Keratinocyte (primary cell): ENCODE data around the gene HMGCS2. TPM values are rescaled to one million over a fixed set of nuclear protein-coding genes. Genes with fewer than 3 reads are reported as not detected.

ENCODE experiments used
- DNase-seq: peaks from one replicate; pipeline ENCODE4 v3.0.0-alpha.2; 2011; ENCODE audit warnings: low read depth, missing footprints, low spot score
- FAIRE-seq: peaks from 2 replicates; lab custom pipeline; 2011; peaks lifted over from hg19 to GRCh38; lab: Jason Lieb, UNC
- H2AFZ ChIP-seq: 2 replicates; pipeline ENCODE4 v1.6.0; 2012; ENCODE audit warnings: low read length, control low read depth, inconsistent platforms; ENCODE audit not compliant: control insufficient read depth
- H3K27ac ChIP-seq: 2 replicates; pipeline ENCODE4 v1.5.1; 2011; ENCODE audit warnings: low read length; ENCODE audit not compliant: control insufficient read depth, insufficient read depth
- H3K27me3 ChIP-seq: 3 replicates; pipeline ENCODE4 v1.6.0; 2011; ENCODE audit warnings: low read length; ENCODE audit not compliant: control insufficient read depth, insufficient read depth; ENCODE audit errors: extremely low read depth
- H3K36me3 ChIP-seq, 2 experiments: 2 replicates in 1 of 2; 3 replicates in 1 of 2; pipeline ENCODE4 v1.5.1; 2011; ENCODE audit warnings: low read length in 2 of 2, mild to moderate bottlenecking in 1 of 2; ENCODE audit not compliant: control insufficient read depth in 2 of 2, insufficient read depth in 2 of 2; ENCODE audit errors: extremely low read depth in 1 of 2
- H3K4me1 ChIP-seq: 3 replicates; pipeline ENCODE4 v1.5.1; 2011; ENCODE audit warnings: low read length; ENCODE audit not compliant: control insufficient read depth, insufficient read depth; ENCODE audit errors: extremely low read depth
- H3K4me2 ChIP-seq: 3 replicates; pipeline ENCODE4 v1.6.0; 2011; ENCODE audit warnings: low read depth, low read length; ENCODE audit not compliant: control insufficient read depth, insufficient read depth; ENCODE audit errors: extremely low read depth
- H3K4me3 ChIP-seq, 3 experiments: fragments of 200-600 bp in 1 of 3; sonication (generic) in 1 of 3; 2 replicates in 2 of 3; 3 replicates in 1 of 3; pipeline ENCODE4 v1.5.1; 2011 to 2016; ENCODE audit warnings: low read length in 3 of 3, mild to moderate bottlenecking in 3 of 3, control low read depth in 2 of 3, inconsistent platforms in 1 of 3, low read depth in 1 of 3, mixed read lengths in 1 of 3, mixed run types in 1 of 3, moderate library complexity in 1 of 3; ENCODE audit not compliant: control insufficient read depth in 2 of 3, insufficient read depth in 2 of 3; ENCODE audit errors: extremely low read depth in 1 of 3
- H3K79me2 ChIP-seq: 2 replicates; pipeline ENCODE4 v1.6.0; 2012; ENCODE audit warnings: low read length; ENCODE audit not compliant: control insufficient read depth, insufficient read depth
- H3K9ac ChIP-seq: 3 replicates; pipeline ENCODE4 v1.6.0; 2011; ENCODE audit warnings: low read length; ENCODE audit not compliant: control insufficient read depth, insufficient read depth; ENCODE audit errors: extremely low read depth
- H3K9me1 ChIP-seq: 3 replicates; pipeline ENCODE4 v1.6.0; 2011; ENCODE audit warnings: low read length; ENCODE audit not compliant: control insufficient read depth, insufficient read depth; ENCODE audit errors: extremely low read depth
- H3K9me3 ChIP-seq: 2 replicates; pipeline ENCODE4 v1.5.1; 2012; ENCODE audit warnings: low read depth, low read length; ENCODE audit not compliant: control insufficient read depth
- H4K20me1 ChIP-seq: 3 replicates; pipeline ENCODE4 v1.6.0; 2011; ENCODE audit warnings: low read length; ENCODE audit not compliant: control insufficient read depth, insufficient read depth; ENCODE audit errors: extremely low read depth
- CTCF ChIP-seq, 3 experiments: IDR thresholded peaks in 1 of 3; conservative IDR thresholded peaks in 1 of 3; optimal IDR thresholded peaks in 1 of 3; 2 replicates in 2 of 3; 3 replicates in 1 of 3; pipeline versions ENCODE3 to v1.5.1; 2011; ENCODE audit warnings: low read length in 3 of 3, mild to moderate bottlenecking in 3 of 3, moderate library complexity in 2 of 3, control low read depth in 1 of 3, inconsistent platforms in 1 of 3; ENCODE audit not compliant: insufficient read depth in 2 of 3; ENCODE audit errors: extremely low read depth in 1 of 3
- EZH2 ChIP-seq: IDR thresholded peaks from one replicate; pipeline ENCODE4 v1.6.1; 2012; ENCODE audit warnings: inconsistent platforms, mild to moderate bottlenecking, low read length, moderate library complexity
- dilution Hi-C: fragments of 300-500 bp; cut with MboI; formaldehyde crosslinking; loops from one replicate; pipeline ENCODE4 v1.7.0; 2020; ENCODE audit warnings: low sequenced_read_pairs; ENCODE audit not compliant: extremely low pct_ligation_motif_present
- polyA plus RNA-seq, 5 experiments: library from polyadenylated mRNA; depleted of rRNA in 3 of 5; stranded (reverse) in 3 of 5; stranded (forward) in 1 of 5; unstranded in 1 of 5; fragments of >200 nt; gene quantifications; 1 replicate in 1 of 5; 2 replicates in 3 of 5; 3 replicates in 1 of 5; pipeline versions ENCODE4 v1.2.1 to v1.2.3, GENCODE V29; 2011 to 2012; ENCODE audit warnings: missing spikeins in 2 of 5, low read depth in 1 of 5, low replicate concordance in 1 of 5

The HMGCS2 gene
- polyA plus RNA-seq, 1 donor (not counting 4 experiments of a cell fraction or from before 2014, with no cell fraction given), result not detected

- DNase-seq (no peak), FAIRE-seq (no peak)
- Histone ChIP-seq H3K4me3 (peak overlapping the region in 1 of 3 experiments; percentile 7), H3K27ac (no peak overlapping the region), H3K4me2 (peak overlapping the region; percentile 75), H3K4me1 (peaks cover 28% of the 10 kb centered on the region), H3K9me3 (no peaks in the 10 kb centered on the region), H3K27me3 (no peaks in the 10 kb centered on the region), H3K79me2 (peaks cover 43% of the 10 kb centered on the region), H3K9ac (peak overlapping the region; percentile 84), H2AFZ (no peak overlapping the region), H3K36me3 (peaks cover 0 to 11% of the 10 kb centered on the region in 2 experiments), H4K20me1 (peaks cover 8% of the 10 kb centered on the region), H3K9me1 (no peaks in the 10 kb centered on the region)
- dilution Hi-C loops, result no loop called here
- TF ChIP-seq CTCF (optimal IDR thresholded peaks at IDR 0.05 in 1 of 3, IDR thresholded peaks at IDR 0.05 in 1 of 3, conservative IDR thresholded peaks at IDR 0.05 in 1 of 3; ENCODE audit: extremely low read depth in 1 of 3, insufficient read depth in 2 of 3, low read length in 3 of 3) (no peak), EZH2 (no peak)
These were observed 54.1 kb downstream of the HMGCS2 start for GRCh38 chr1:119714583-119714982.

DNA sequence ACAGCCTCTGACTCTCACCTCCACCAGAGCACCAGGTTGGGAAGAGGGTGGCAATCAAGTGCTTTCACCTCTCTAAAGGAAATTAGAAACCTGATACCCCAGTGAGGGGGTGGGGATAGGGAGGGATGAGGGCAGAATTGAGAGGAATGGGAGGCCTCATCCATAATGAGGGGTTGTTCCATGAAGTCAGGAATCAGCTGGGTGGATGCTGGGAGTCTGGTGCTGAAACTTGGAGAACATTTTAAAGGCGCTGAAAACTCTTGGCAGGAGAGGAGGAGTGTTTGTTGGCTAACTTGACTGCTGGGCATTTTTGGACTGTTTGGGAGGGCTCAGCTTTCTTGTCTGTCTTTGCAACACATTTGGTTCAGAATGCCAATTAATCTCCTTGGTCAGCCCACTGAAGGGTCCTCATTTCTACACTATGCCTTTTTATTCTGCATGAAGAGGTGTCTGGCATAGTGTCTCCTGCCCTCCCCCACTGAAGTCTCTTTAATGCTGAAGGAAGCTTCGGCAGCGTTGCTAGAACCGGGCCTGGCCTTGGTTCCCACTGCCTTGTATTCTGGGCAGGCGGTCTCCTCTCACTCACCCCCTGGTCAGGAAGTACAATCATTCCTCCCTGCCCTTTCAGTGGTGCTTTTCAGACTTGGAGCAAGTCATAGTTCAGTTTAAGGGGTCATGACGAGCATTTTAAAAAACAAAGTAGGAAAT, 54.8 kb downstream of the HMGCS2 start:
- peaks cover 28% of the 10 kb centered on the region for H3K4me1 ChIP-seq
- peak overlapping the region in 2 of 3 experiments; percentile 62 to 73 for H3K4me3 ChIP-seq
- DNase-seq, result no peak
- no peaks in the 10 kb centered on the region for H3K9me1 ChIP-seq
- H3K9ac ChIP-seq, result peak overlapping the region; percentile 84
- dilution Hi-C loops, result no loop called here
- TF ChIP-seq CTCF (optimal IDR thresholded peaks at IDR 0.05 in 1 of 3, IDR thresholded peaks at IDR 0.05 in 1 of 3, conservative IDR thresholded peaks at IDR 0.05 in 1 of 3; ENCODE audit: extremely low read depth in 1 of 3, insufficient read depth in 2 of 3, low read length in 3 of 3), result no peak
- TF ChIP-seq EZH2, result no peak
- H3K9me3 ChIP-seq, result no peaks in the 10 kb centered on the region
- H3K27ac ChIP-seq, result peak overlapping the region; percentile 85
- H3K36me3 ChIP-seq, result peaks cover 0 to 11% of the 10 kb centered on the region in 2 experiments
- H3K4me2 ChIP-seq, result peak overlapping the region; percentile 75
- peaks cover 8% of the 10 kb centered on the region for H4K20me1 ChIP-seq
- H2AFZ ChIP-seq, result peak overlapping the region; percentile 32
- peaks cover 43% of the 10 kb centered on the region for H3K79me2 ChIP-seq
- H3K27me3 ChIP-seq, result no peaks in the 10 kb centered on the region
- no peak for FAIRE-seq
